Measurements from ENCODE around the gene YARS1.
"Not testable (repeated sequence)": the region's sequence is repeated elsewhere in the genome, so short reads cannot be mapped to it uniquely, and the experiment has no call there.

The YARS1 gene

GRCh38 chr1:32797456-32797855 is 19.7 kb downstream of the YARS1 start:
- H3K4me3 ChIP-seq (ENCODE audit: control insufficient read depth, low read depth, low read length): no peak overlapping the region
- no peak for TF ChIP-seq CTCF (IDR thresholded peaks at IDR 0.05; ENCODE audit: control insufficient read depth, insufficient read depth, low read depth, low read length, missing control alignments)
- no peak for DNase-seq (ENCODE audit: low read depth)

- not testable (repeated sequence) for H3K4me3 ChIP-seq (ENCODE audit: control insufficient read depth, low read depth, low read length); DNase-seq (ENCODE audit: low read depth)
Observed at GRCh38 chr1:32795763-32796162, 21.4 kb downstream of the YARS1 start.

- DNase-seq (ENCODE audit: low read depth): no peak
- TF ChIP-seq CTCF (IDR thresholded peaks at IDR 0.05; ENCODE audit: control insufficient read depth, insufficient read depth, low read depth, low read length, missing control alignments): no peak
- no peak overlapping the region for H3K4me3 ChIP-seq (ENCODE audit: control insufficient read depth, low read depth, low read length)
Observed at GRCh38 chr1:32791881-32792280, 25.3 kb downstream of the YARS1 start.

- peak; percentile 77 for DNase-seq (ENCODE audit: low read depth)
- not testable (repeated sequence) for H3K4me3 ChIP-seq (ENCODE audit: control insufficient read depth, low read depth, low read length)
Observed at GRCh38 chr1:32789356-32789755, 27.8 kb downstream of the YARS1 start.

DNA sequence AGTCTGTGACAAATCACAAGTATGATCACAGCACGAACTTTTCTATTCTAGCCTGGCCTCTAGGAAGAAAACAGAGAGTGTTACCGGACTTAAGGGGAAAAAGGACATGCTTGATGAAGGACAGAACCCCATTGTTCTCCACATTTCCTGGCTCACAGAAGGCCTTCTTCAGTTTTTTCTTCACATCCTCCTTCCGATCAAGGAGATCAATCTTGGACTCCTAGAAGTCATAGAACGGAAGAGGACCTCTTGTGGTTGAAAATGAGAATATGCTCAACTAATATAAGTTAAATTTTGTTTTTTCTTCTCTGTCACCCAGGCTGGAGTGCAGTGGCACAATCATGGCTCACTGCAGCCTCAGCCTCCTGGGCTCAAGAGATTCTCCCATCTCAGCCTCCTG is 30.3 kb downstream of the YARS1 start:
- DNase-seq (ENCODE audit: low read depth): no peak
- TF ChIP-seq CTCF (IDR thresholded peaks at IDR 0.05; ENCODE audit: control insufficient read depth, insufficient read depth, low read depth, low read length, missing control alignments): peak; percentile 11

GRCh38 chr1:32784817-32785216 is 32.3 kb downstream of the YARS1 start:
- no peak for DNase-seq (ENCODE audit: low read depth)
- no peak overlapping the region for H3K4me3 ChIP-seq (ENCODE audit: control insufficient read depth, low read depth, low read length)
- no peak for TF ChIP-seq CTCF (IDR thresholded peaks at IDR 0.05; ENCODE audit: control insufficient read depth, insufficient read depth, low read depth, low read length, missing control alignments)

More for the DNA sequence above, 30.3 kb downstream of the YARS1 start:
- no peak overlapping the region for H3K4me3 ChIP-seq (ENCODE audit: control insufficient read depth, low read depth, low read length)

DNA sequence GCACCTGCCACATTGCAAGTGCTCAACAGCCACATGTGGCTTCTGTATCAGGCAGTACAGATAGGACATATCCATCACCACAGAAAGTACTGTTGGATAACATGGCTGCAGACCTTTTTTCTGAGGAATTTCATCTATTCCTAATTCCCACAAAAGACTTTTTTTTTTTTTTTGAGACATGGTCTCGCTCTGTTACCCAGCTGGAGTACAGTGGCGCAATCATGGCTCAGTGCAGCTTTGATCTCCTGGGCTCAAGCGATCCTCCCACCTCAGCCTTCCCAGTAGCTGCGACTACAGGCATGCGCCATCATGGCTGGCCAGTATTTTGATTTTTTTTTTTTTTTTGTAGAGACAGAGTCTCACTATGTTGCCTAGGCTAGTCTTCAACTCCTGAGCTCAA is 33.3 kb downstream of the YARS1 start:
- no peak for TF ChIP-seq CTCF (IDR thresholded peaks at IDR 0.05; ENCODE audit: control insufficient read depth, insufficient read depth, low read depth, low read length, missing control alignments)
- DNase-seq (ENCODE audit: low read depth): no peak
- no peak overlapping the region for H3K4me3 ChIP-seq (ENCODE audit: control insufficient read depth, low read depth, low read length)

DNA sequence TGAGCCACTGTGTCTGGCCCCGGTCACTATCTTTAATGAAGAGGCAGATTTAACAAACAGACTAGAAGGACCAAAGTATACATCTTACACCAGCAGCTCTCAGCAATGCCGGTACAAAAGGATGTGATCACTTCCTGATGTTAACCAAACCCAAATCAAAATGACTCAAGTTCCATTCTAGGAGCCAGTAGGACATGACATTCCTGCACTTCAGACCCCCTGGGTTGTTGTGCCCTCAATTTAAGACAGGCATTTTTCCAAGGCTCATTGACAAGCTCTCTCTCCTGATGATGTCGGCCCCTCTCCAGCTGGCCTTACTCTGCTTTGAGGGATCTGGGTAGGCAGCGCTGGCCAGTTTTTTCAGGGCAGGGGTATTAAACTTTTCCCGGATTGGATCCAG is 35.1 kb downstream of the YARS1 start:
- H3K4me3 ChIP-seq (ENCODE audit: control insufficient read depth, low read depth, low read length): no peak overlapping the region
- DNase-seq (ENCODE audit: low read depth): no peak

More for the DNA sequence above, 35.1 kb downstream of the YARS1 start:
- TF ChIP-seq CTCF (IDR thresholded peaks at IDR 0.05; ENCODE audit: control insufficient read depth, insufficient read depth, low read depth, low read length, missing control alignments): no peak
